Kidney (tissue), 14 donors: ENCODE data around the gene PITPNM3. TPM values are rescaled to one million over a fixed set of nuclear protein-coding genes. Genes with fewer than 3 reads are reported as not detected.

Source experiments
- DNase-seq, 5 donors: peaks; one replicate each; pipeline ENCODE4 v3.0.0-alpha.2; 2013 to 2020
- FAIRE-seq: peaks from 2 replicates; lab custom pipeline; 2012; peaks lifted over from hg19 to GRCh38; lab: Jason Lieb, UNC
- H3K27ac ChIP-seq, 2 donors: one replicate each; pipeline ENCODE4 v1.7.0; 2013; ENCODE audit warnings: low read depth in 2 of 2, low read length in 2 of 2, inconsistent platforms in 1 of 2
- H3K27me3 ChIP-seq: one replicate; pipeline ENCODE4 v1.7.1; 2013; ENCODE audit warnings: low read length, inconsistent platforms; ENCODE audit not compliant: control insufficient read depth, insufficient read depth
- H3K36me3 ChIP-seq, 3 donors: one replicate each; pipeline versions ENCODE4 v1.7.0 to v1.7.1; 2013; ENCODE audit warnings: low read length in 3 of 3, control low read depth in 1 of 3, inconsistent platforms in 1 of 3; ENCODE audit not compliant: insufficient read depth in 3 of 3, control insufficient read depth in 2 of 3
- H3K4me1 ChIP-seq, 3 donors: one replicate each; pipeline versions ENCODE4 v1.7.0 to v1.7.1; 2013; ENCODE audit warnings: low read length in 3 of 3, inconsistent platforms in 1 of 3, low read depth in 1 of 3; ENCODE audit not compliant: control insufficient read depth in 2 of 3, insufficient read depth in 2 of 3
- H3K4me3 ChIP-seq, 3 donors: one replicate each; pipeline versions ENCODE4 v1.7.0 to v1.8.1; 2013; ENCODE audit warnings: low read length in 3 of 3, control low read depth in 1 of 3, inconsistent platforms in 1 of 3
- H3K9ac ChIP-seq, 3 donors: one replicate each; pipeline versions ENCODE4 v1.7.0 to v1.7.1; 2013; ENCODE audit warnings: low read length in 3 of 3, control low read depth in 1 of 3, inconsistent platforms in 1 of 3
- H3K9me3 ChIP-seq, 3 donors: one replicate each; pipeline versions ENCODE4 v1.7.0 to v1.7.1; 2013; ENCODE audit warnings: low read length in 3 of 3, control low read depth in 1 of 3, inconsistent platforms in 1 of 3; ENCODE audit not compliant: control insufficient read depth in 2 of 3, insufficient read depth in 1 of 3
- CTCF ChIP-seq: IDR thresholded peaks from 3 replicates; pipeline ENCODE4 v1.5.1; 2012; ENCODE audit warnings: mild to moderate bottlenecking, moderate library complexity, borderline replicate concordance; ENCODE audit not compliant: insufficient read depth; ENCODE audit errors: extremely low read depth
- intact Hi-C: fragments of 100-400 bp; cut with DNase I; formaldehyde crosslinking; loops from one replicate; pipeline ENCODE4 v1.11.1; 2022
- polyA plus RNA-seq: library from polyadenylated mRNA; stranded (reverse); fragments of 350-450 nt; fragmentation: Illumina TruSeq; extraction: RNeasy Lipid Tissue Mini Kit (QIAGEN cat#74804); gene quantifications from one replicate; pipeline ENCODE4 v1.2.3, GENCODE V29; 2014; ENCODE audit warnings: low read depth, low replicate concordance; ENCODE audit not compliant: insufficient read depth
- total RNA-seq: library from RNA; stranded (reverse); fragmentation: NEBNext Ultra II Directional; extraction: Animal tissue kit (Norgen Biotek cat#: 25700); gene quantifications from one replicate; pipeline ENCODE4 v1.2.1, GENCODE V29; 2021
- donor health status: control.
- donor health status: control.
- donor health status: control.
- donor health status: control.
- donor health status: control.
- donor health status: DM: yes; HTN: yes; CAD: no.
- donor health status: Normal renal cell carcinoma (clear cell type).

PITPNM3 gene
- total and polyA plus RNA-seq, 2 donors from 2014 or later = 1.8 to 9.1 TPM

GRCh38 chr17:6463616-6464445, 92.5 kb downstream of the PITPNM3 start:
- H3K4me3 ChIP-seq = no peak overlapping the region
- H3K27ac ChIP-seq = no peak overlapping the region
- DNase-seq (peak in 1 of 5 donors; percentile 68), FAIRE-seq (no peak)
- no peak for TF ChIP-seq CTCF
- peaks cover 0 to 4% (median 0%) of the 10 kb centered on the region in 3 donors for H3K36me3 ChIP-seq
- no peaks in the 10 kb centered on the region for H3K9me3 ChIP-seq
- H3K4me1 ChIP-seq = no peaks in the 10 kb centered on the region
- no peak overlapping the region for H3K9ac ChIP-seq
- intact Hi-C loops = no loop called here
- no peaks in the 10 kb centered on the region for H3K27me3 ChIP-seq

GRCh38 chr17:6462692-6463091, 93.7 kb downstream of the PITPNM3 start:
- TF ChIP-seq CTCF = no peak
- Histone ChIP-seq H3K4me3 (no peak overlapping the region), H3K36me3 (peaks cover 0 to 4% (median 0%) of the 10 kb centered on the region in 3 donors), H3K27ac (no peak overlapping the region), H3K9ac (no peak overlapping the region), H3K9me3 (no peaks in the 10 kb centered on the region), H3K4me1 (peaks cover 0 to 5% (median 0%) of the 10 kb centered on the region in 3 donors), H3K27me3 (no peaks in the 10 kb centered on the region)
- no peak for FAIRE-seq
- intact Hi-C loops = no loop called here
- peak in 1 of 5 donors; percentile 22 for DNase-seq

GRCh38 chr17:6461792-6462524, 94.4 kb downstream of the PITPNM3 start:
- H3K4me1 ChIP-seq = peaks cover 0 to 5% (median 0%) of the 10 kb centered on the region in 3 donors
- no peak for FAIRE-seq

More at GRCh38 chr17:6461792-6462524, 94.4 kb downstream of the PITPNM3 start:
- Histone ChIP-seq H3K27me3 (no peaks in the 10 kb centered on the region), H3K27ac (no peak overlapping the region), H3K9ac (no peak overlapping the region), H3K4me3 (no peak overlapping the region), H3K9me3 (no peaks in the 10 kb centered on the region), H3K36me3 (peaks cover 0 to 4% (median 0%) of the 10 kb centered on the region in 3 donors)
- DNase-seq = no peak
- no peak for TF ChIP-seq CTCF
- intact Hi-C loops = no loop called here
